ENCODE data around the gene RUVBL1.

- TF ChIP-seq CTCF (IDR thresholded peaks at IDR 0.05): no peak
- no peak for TF ChIP-seq POLR2A (IDR thresholded peaks at IDR 0.05)
- no peak for TF ChIP-seq EP300 (IDR thresholded peaks at IDR 0.05)
These were observed 50.4 kb downstream of the RUVBL1 start for GRCh38 chr3:128073185-128073725.
